CD4-positive, alpha-beta T cell treated with Interleukin-6 for 4 hours (primary cell): Measurements from ENCODE around the gene MAP2K5.
"Not testable (repeated sequence)": the region's sequence is repeated elsewhere in the genome, so short reads cannot be mapped to it uniquely, and the experiment has no call there.

ENCODE experiments used
- DNase-seq: peaks from one replicate; pipeline ENCODE4 v3.0.0-alpha.2; 2020; ENCODE audit warnings: mixed read lengths

MAP2K5 gene

DNA sequence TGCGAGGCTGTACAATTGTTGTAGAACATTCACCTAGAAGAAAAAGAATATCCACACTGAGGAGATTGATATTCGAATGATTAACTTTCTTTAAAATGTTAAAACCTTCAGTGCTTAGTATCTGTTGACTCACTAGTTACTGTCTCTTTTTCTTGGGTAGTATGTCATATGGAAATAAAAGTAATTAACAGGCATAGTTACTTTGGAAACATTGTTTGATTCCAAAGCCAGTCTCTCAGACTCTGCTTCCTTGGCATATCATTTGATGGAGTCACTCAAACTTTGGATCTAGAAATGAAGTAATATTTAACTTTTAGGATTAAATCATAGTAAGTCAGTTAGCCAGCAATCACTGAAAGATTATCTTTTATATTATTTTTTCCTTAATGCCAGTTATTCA is 63.4 kb downstream of the MAP2K5 start:
- no peak for DNase-seq

DNA sequence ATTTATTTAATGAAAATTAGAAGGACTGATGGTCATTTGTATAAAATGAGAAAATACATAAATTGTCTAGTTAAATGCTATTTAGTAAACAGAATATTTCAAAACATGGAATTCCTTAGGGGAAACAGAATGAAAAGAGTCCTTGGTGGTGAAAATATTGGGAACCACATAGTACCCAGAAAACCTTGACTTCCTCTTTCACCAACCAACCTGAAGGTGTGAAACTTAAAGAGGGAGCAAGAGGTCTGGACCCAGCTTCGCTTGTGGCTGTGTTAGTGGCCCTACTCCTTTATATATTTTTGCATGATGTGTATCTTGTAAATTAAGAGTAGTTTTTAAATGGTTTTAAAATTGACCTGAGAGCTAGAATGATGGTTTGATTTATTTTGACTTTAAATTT is 64.2 kb downstream of the MAP2K5 start:
- DNase-seq: no peak

DNA sequence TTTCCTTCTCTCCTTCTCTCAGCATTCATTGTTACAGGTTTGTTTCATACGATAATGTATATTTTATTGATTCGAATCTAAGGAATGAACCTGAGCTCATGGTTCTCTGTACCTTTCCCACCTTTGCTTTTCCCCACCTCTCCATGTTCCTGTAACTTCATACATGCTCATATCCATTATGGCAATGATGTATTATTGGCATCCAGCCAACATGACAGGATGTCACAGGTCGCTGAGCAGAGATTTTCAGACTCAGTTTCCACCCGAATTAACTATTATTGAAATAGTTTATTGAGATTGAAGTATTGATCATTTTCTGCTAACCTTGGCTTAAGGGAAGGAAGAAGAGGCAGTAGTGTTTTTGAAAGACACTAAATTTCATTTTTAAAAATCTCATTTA is 64.8 kb downstream of the MAP2K5 start:
- no peak for DNase-seq

DNA sequence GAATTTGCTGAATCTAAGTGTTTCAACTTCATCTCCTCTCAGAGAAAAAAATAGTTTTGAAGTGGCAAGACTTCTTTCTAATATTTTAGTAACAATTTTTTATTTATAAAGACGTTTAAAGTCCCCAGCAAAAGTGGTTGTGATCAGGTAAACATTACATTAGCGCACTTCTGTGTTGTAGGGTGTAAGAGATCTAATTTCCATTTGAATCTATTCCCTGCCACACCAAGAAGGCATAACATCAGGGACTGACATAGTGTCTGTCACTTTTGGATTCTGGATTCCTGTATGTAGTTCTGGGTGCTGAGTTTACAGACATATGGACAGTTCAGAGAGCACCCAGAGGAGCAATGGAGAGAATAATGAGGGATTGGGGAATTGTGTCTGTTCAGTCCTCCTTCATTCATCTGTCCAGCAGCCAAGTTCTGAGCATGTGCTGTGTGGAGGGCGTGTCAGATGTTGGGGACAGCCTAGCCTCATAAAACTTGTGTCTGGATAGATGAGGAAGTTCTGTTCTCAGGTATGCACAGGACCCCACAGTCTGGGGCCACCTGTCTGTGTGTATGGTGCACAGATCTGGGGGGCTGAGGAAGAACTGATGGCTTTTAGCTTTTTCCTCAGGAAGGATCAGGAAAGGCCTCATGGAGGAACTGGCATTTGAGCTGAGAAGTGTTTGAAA is 65.6 kb downstream of the MAP2K5 start:
- DNase-seq: no peak

- no peak for DNase-seq
Observed at GRCh38 chr15:67608638-67608959, 66.1 kb downstream of the MAP2K5 start.

DNA sequence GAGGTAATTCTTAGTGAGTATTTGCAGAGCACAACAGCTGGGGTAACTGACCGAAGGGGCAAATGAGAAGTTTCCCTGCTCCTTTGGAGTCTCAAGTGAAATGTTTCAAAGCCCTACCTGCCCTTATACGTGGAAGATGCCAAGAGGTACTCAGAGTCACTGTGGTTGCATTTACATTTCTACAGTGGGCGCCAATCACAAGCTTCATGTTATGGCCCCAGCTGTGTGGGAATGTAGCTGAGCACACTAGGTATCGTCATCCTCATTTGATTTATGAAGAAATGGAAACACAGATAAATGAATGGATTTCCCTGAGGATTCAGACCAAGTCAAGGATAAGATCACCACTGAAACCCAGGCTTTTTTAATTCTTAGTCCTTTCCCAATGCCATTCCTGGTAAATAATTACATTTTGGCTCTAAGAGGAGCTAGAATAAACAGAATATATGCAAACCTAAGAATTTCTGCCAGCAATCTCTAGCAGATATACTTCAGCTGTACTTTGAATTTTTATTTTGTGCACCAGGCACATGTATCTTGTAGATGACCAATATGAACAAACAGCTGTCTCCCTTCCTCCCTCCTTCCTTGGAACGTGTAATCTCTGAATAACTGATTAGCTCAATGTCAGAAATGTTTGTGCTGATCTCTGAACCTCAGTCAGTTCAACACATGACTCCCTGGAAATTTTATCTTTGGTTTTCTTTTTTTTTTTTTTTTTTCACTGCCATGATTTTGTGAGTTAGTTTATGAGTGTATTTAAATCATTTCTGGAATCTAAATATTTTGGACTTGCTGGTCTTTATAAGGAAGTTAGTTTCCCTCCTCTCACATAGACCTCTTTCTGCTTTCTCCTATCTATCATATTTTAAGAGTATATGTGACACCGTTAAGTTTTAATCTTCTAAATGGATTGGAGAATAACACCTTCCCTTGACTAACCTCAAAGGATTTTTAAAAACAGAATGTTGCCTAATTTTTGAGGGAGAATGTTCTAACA is 69.2 kb downstream of the MAP2K5 start:
- no peak for DNase-seq

DNA sequence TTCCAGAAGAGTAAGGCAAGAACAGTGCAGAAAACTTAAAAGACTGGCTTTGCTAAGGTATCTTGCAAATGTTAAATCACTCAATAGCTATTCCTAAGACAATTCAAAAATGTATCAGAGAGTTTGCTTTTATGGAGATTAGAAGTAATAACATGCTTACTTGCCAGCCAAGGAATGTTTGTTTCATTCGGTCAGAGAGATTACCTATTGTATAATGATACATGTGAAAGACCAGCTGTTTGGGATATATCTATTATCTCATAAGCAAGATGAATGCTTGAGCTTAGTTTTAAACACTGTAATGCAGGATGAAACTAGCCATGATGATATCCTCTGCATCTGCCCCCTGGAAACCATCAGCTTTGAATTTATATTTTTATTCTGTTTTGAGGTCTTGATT is 70.7 kb downstream of the MAP2K5 start:
- no peak for DNase-seq

DNA sequence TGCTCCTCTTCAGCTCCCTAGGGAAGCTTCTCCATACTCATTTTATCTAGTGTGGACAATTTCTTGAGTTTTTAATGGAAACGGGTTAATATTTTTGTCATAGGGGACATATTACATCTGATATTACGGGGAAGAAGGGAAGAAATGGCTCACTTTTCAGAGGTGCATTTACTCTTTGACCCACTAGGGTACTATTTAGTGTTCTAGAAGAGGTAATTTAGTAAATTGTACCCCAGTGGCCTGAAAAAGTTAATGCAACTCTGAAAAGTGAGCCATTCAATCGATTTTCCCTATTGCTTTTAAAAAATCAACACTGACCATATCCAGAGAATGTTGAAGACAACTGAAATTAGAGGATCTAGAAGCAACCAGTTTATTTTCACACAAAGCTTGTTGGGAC is 71.2 kb downstream of the MAP2K5 start:
- DNase-seq: no peak

DNA sequence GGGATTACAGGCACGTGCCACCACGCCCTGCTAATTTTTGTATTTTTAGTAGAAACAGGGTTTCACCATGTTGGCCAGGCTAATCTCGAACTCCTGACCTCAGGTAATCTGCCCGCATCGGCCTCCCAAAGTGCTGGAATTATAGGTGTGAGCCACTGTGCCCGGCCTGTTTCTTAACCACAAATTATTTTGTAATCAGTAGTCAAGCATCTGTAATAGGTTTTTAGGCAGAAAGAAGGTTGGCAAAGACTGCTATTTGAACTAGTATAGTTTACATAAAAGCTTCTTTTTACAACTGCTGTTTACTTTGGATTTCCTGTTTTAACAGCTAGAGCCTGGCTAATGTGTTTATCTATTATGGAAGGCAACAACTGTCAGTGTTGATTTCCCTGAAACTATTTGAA is 72.6 kb downstream of the MAP2K5 start:
- DNase-seq: not testable (repeated sequence)

DNA sequence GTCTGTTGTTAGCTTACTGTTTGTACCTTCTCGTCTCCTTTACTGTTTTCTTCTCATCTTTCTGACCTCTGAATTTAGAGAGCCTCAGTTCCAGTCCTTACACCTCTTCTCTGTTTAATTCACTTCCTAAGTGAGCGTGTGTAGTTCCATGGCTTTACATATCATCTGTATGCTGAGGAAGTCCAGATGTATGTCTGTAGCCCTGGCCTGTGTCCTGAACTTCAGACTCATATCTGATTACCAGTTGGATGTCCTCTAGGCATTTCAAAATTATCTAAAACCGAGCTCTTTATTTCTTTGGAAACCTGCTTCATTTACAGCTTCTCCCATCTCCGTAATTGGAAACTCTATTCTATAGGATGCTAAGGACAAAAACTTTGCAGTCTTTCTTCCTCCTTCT is 75.8 kb downstream of the MAP2K5 start:
- no peak for DNase-seq

DNA sequence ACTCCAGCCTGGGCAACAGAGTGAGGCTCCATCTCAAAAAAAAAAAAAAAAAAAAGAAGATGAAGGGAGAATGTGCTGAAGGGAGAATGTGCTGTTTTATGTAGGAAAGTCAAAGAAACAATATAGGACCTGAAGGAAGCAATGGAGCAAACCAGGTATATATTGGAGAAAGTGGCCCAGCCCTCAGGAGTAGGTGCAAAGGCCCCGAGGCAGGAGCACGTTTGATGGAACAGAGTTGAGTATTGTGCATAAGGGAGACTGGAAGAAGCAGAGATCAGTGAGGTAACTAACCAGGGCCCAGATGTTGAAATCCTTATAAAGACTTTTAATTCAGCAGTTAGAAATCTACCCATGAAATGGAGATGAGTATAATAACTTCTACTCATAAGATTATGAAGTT is 79.6 kb downstream of the MAP2K5 start:
- no peak for DNase-seq

GRCh38 chr15:67632261-67632660 is 89.8 kb downstream of the MAP2K5 start:
- DNase-seq: no peak

DNA sequence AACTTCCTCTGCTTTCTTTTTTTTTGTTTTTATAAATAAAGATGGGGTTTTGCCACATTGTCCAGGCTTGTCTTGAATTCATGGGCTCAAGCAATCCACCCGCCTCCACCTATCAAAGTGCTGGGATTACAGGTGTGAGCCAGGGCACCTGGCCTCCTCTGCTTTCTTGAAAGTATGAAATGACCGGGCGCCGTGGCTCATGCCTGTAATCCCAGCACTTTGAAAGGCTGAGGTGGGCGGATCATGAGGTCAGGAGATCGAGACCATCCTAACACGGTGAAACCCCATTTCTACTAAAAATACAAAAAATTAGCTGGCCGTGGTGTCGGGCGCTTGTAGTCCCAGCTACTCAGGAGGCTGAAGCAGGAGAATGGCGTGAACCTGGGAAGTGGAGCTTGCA is 93.4 kb downstream of the MAP2K5 start:
- not testable (repeated sequence) for DNase-seq

- DNase-seq: no peak
Observed at GRCh38 chr15:67639591-67639990, 97.1 kb downstream of the MAP2K5 start.

GRCh38 chr15:67641453-67641852 is 99.0 kb downstream of the MAP2K5 start:
- DNase-seq: no peak

DNA sequence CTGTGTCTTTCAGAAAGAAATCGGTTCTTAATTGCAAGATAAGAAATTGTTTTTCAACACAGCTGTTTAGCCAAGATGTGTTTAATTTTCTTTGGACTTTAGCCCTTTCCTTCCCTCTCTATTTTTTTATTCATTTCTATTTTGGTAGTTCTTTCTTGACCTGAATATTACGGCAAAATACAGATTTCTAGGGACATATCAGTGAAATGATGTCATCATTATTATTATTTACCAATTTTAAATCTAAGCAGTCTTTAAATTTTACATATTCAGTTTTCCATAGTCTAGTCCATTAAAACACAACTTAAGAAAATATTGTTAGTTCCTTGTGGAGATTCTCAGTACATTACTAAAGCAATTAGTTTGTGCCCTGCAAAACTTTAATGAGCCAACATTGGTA is 104.3 kb downstream of the MAP2K5 start:
- DNase-seq: no peak

- no peak for DNase-seq
Observed at GRCh38 chr15:67652586-67652985, 110.1 kb downstream of the MAP2K5 start.

DNA sequence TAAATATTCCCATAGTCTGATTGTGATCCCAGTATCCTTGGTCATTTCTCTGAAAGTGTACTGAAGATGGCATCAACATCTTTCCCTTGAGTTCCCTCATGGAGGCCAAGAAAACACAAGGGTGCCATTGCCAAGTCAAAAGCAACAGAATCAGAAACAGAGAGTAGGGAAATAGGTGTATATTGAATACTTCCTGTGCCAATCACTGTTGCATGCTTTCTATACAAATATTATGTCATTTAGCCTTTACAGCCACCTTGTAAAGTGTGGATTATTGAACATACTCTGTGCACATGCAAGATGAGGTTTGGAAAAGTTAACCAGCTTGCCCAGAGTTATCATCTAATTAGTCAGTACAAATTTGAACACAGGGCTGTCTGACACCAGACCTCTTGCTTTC is 117.9 kb downstream of the MAP2K5 start:
- DNase-seq: no peak

DNA sequence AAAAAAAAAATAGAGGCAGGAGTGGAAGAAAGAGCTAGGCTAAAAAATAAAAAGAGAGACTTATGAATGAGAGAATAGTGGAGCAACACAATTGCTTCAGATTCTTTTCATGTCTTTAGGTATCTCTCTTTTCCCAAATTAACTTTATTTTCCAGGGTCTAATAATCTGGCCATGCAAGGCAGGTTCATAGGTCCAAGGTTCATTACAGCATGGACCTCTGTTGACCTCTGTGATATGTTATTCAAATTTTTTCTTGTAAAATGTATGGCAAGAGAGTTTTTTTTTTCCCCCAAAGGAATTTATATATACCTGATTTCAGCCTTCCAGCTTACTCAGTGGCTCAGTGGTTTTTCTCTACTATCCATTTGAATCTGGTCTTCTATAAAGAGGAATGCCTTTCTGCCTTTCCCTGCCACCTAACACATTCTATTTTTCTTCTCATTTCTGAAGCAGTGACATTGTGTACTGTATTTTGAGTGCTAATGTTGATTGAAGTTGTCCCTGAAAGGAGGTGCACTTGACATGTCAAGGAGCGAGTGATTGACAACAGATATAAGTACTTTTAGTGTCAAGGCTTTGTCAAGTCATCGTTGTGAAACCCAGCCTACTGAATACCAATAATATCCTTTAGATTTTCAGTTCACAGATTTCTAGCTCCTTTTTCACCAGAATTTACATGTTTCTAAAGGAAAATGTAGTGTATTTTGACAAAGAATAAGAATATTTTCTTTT is 118.5 kb downstream of the MAP2K5 start:
- no peak for DNase-seq

GRCh38 chr15:67670647-67671305 is 128.3 kb downstream of the MAP2K5 start:
- no peak for DNase-seq

GRCh38 chr15:67672834-67673233 is 130.3 kb downstream of the MAP2K5 start:
- DNase-seq: not testable (repeated sequence)

DNA sequence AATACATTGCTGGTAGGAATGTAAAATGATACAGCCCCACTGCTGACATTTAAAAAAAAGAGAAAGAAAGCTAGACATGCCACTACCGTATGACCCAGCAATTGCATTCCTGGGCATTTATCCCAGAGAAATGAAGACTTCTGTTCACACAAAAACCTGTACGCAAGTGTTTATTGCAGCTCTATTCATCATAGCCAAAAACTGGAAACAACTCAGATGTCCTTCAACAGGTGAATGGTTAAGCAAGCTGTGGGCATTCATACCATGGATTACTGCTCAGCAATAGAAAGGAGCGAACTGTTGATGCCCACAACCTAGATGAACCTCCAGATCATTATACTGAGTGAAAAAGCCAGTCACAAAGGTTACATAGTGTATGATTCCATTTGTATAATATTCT is 132.5 kb downstream of the MAP2K5 start:
- DNase-seq: no peak

DNA sequence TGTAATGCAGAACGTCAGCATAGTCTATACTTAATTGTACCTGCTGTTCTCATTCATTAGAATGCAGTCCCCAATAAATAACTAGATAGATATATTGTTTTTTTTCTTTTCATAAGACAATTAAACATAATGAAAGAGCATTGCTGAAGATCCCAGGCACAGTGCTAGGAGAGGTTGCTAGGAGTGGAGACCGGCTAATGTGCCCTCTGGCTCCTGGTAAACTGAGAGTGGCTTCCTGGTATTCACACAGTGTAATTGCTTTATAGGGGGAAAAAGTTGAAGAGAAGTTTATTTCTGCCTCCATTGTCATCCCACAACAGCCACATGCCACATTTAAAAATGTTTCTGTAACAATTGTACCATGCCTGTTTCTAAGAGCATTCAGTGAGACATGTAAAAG is 135.6 kb downstream of the MAP2K5 start:
- no peak for DNase-seq
